GM10847 (cell line): ENCODE results near the gene TRUB1.

ENCODE experiments used
- POLR2A ChIP-seq: IDR thresholded peaks from 2 replicates; pipeline ENCODE4 v1.6.1; 2011; ENCODE audit not compliant: insufficient read length; ENCODE audit errors: extremely low read depth

The TRUB1 gene

DNA sequence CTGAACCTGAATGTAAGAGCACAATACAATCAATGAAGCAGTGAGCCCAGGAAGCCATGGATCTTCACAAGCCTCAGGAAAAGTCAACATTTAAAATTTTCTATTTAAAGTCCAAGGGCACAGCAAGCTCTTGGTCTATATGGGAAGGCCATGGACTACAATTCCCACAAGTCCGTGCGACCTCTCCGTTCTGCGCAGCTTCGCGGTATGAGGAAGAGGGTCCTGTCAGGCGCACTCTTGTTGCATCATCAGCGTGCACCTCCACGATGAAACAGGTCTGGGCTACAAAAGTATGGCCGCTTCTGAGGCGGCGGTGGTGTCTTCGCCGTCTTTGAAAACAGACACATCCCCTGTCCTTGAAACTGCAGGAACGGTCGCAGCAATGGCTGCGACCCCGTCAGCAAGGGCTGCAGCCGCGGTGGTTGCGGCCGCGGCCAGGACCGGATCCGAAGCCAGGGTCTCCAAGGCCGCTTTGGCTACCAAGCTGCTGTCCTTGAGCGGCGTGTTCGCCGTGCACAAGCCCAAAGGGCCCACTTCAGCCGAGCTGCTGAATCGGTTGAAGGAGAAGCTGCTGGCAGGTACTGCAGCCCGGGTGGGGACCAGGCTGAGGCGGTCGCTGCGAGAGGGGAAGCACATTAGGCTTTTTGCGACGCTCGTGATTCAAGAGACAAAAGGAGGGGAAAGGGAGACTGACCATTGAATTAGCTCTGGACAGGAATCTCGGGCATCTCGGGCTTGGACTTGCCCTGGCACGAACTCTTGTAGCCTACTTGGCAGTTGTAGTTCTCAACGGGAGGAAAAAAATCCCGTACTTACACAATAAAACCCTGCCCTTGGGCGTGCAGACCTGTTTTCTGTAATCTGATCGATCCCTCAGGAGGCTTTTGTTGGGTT lies at the start of gene TRUB1:
Gene TRUB1, plus strand, starts transcription at position 234 of the 894 bp plus-strand sequence. Its CDS starts 59 bp downstream, at position 293.
- peak; percentile 71 for TF ChIP-seq POLR2A

- TF ChIP-seq POLR2A, result no peak
Measured at GRCh38 chr10:114893251-114893650, 44.7 kb upstream of the TRUB1 start.

DNA sequence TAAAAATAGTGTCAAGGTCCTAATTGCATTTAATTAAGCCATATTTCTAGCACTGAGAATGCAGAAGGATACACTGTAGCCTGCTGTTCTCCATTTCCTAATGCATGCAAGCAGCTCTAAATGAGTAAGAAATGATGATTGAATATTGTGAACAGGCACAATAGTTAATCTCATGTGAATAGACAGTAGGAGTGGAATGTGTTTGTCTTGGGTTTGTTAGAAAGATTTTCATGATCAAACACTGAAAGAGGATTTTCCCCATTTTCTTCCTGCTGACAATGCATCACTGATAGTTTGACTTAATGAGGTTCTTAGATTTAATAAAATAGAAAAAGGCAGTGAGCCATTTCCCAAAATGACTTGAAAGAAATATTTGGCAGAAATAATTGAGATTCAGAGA lies 43.1 kb upstream of the TRUB1 start:
- no peak for TF ChIP-seq POLR2A

GRCh38 chr10:114897593-114897992 lies 40.4 kb upstream of the TRUB1 start:
- TF ChIP-seq POLR2A, result no peak

DNA sequence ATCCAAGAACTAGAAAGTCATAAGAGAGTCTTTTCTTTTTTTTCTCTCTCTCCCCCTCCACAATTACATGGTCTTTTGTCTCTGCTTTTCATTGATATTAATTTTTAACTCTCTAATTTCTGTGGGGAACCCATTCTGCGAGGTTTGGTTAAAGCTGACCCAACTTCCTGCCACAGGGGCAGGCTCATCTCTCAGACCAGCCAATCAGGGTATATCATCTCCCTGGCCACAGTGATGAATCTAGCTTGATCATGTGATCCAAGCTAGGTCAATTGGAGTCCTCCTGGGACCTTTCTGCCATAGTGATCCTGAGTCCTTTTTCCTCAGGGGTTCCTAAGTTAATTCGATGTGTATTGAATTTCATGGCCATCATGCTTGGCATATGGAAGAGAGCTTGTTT lies 38.0 kb upstream of the TRUB1 start:
- no peak for TF ChIP-seq POLR2A

DNA sequence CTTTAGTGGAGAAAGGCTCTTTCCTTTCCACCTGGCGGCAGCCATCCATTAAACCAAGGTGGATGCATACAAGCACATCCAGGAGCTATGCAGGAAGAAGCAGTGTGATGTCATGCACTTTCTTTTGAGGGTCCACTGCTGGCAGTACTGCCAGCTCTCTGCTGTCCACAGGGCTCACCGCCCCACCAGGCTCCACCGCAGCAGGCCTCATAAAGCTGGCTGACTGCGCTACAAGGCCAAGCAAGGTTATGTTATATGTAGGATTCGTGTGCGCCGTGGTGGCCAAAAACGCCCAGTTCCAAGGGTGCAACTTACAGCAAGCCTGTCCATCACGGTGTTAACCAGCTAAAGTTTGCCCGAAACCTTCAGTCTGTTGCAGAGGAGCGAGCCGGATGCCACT lies 37.3 kb upstream of the TRUB1 start:
- no peak for TF ChIP-seq POLR2A

- no peak for TF ChIP-seq POLR2A
Measured at GRCh38 chr10:114902151-114902550, 35.8 kb upstream of the TRUB1 start.

GRCh38 chr10:114905450-114905849 lies 32.5 kb upstream of the TRUB1 start:
- TF ChIP-seq POLR2A, result no peak

DNA sequence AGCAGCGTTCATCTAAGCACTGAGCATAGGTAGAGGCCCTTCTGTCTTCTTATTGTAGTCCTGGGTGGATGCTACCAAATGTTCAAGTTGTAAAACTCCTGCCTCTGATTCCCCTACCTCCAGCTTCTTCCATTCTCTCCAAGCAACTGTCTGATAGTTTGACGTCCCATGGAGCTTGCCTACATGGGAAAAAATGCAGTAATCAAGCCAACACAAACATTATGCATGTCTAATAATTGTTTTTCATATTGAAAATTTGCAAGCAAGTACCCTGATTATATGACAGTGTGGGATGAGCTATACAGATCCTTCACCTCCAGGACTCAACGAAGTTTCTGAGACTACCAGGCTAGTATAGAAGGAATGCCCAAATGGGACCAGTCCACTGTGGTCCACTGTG lies 31.0 kb upstream of the TRUB1 start:
- TF ChIP-seq POLR2A, result no peak

- no peak for TF ChIP-seq POLR2A
Measured at GRCh38 chr10:114908896-114909295, 29.1 kb upstream of the TRUB1 start.

DNA sequence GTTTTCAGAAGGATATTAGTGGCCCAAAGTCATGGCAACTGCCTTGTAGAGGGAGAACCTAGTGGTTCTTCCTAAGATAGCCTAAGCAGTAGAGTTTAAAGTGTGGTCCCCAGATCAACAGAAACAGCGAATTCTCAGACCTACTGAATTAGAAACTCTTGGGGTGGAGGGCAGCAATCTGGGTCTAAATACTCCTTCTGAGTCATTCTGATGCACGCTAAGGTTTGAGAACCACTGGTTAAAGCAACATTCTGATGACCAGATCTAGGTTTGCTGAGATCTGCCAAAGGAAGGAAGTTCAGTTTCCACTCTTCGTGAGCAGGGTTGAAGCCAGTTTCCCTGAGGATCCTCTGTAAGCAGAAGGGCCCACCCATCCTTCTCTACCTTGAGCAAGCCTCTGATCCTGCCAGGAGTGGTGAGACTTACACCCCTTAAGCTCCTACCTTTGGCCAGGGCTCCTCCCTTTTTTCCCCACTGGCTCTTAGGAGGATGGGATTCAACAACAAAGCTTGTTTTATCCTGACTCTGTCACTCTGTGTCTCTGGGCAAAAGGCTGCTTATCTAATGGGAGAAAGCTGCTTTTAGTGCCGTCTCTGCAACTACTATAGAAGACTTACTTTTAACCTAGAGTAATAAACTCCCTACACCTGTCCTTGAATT lies 26.8 kb upstream of the TRUB1 start:
- no peak for TF ChIP-seq POLR2A

GRCh38 chr10:114911801-114912469 lies 26.1 kb upstream of the TRUB1 start:
- TF ChIP-seq POLR2A, result no peak

DNA sequence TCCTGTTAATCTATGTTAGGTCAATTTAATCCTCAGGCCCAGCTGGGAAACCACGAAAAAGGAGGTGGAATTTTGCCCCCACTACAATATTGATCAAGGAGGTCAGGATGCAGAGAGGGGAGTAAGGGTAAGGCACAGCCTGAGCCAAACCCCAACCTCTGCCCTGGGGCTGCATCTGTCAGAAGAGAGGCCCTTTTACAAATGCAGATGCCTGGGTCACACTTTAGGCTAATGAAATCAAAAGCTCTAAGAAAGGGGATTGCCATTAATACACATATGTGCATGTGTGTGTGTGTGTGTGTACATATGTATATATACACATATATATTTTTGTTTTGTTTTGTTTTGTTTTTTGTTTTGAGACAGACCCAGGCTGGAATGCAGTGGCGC lies 25.5 kb upstream of the TRUB1 start:
- no peak for TF ChIP-seq POLR2A

- TF ChIP-seq POLR2A, result no peak
Measured at GRCh38 chr10:114914560-114914959, 23.4 kb upstream of the TRUB1 start.

DNA sequence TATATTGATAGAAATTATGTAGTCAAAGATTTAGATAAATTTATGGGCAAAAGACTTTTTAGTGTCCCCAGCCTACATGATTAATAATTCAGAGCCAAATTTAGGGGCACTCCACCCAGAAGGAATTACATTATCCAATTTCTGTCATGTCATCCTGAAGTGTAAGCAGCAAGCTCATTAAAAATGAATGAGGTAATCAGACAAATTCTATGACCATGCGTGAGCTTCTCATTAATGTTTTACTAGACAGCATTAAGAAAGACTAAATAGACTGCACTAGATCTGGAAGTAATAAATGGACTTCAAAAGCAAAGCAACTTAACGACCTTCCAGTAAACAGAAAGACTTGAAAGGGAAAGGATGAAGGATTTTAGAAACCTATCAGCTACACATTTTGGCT lies 22.7 kb upstream of the TRUB1 start:
- no peak for TF ChIP-seq POLR2A

DNA sequence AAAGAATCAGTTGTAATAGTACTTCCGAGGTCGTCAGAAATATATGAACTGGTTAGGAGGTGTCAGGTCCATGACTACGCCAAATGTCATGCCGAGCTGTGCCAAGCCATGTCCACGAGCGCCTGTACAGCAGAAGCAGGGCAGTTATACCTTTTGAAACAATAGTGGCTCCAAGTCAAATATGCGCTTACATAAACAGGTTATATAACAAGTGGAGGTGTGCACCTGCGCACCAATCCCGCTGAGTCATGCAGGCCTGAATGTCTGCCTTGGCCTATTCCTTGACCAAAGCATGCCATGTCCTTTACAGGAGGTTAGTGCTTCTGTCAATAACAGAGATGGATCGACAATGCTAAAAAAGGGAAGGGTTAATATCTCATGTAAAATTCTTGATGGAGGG lies 21.3 kb upstream of the TRUB1 start:
- no peak for TF ChIP-seq POLR2A

- no peak for TF ChIP-seq POLR2A
Measured at GRCh38 chr10:114917459-114917858, 20.5 kb upstream of the TRUB1 start.
